Measurements from ENCODE around the gene HIVEP3. TPM values are rescaled to one million over a fixed set of nuclear protein-coding genes. Genes with fewer than 3 reads are reported as not detected.

Gene HIVEP3
- total RNA-seq, 4 donors from 2014 or later: 1.4 to 3.0 (median 2.3) TPM

DNA sequence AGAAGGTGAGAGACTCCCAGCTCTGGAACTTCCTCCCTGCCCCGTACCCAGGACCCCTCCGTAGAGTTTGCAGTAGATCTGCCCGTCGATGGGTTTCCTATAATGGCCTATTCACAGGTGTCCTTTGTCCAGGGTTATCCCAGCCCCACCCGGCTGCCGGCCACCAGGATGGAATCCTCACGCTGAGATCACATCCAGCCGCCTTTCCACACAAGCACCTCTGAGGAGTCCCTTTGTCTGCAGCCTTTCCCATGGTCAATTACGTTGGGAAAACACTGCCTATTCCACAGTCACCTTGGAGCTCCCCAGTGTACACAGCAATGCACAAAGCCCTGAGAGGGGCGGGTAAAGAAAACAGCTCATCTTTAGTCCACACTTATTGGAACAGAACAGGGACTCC is 244.2 kb downstream of the HIVEP3 start:
- Histone ChIP-seq H3K4me3 (no peak overlapping the region), H3K27me3 (no peaks in the 10 kb centered on the region), H3K27ac (replicated peaks in 1 of 4) (no peak overlapping the region), H3K4me1 (peaks cover 8 to 17% (median 9%) of the 10 kb centered on the region in 4 donors), H3K36me3 (no peaks in the 10 kb centered on the region), H3K9me3 (no peaks in the 10 kb centered on the region)
- TF ChIP-seq EP300 (IDR thresholded peaks at IDR 0.05): no peak
- TF ChIP-seq POLR2AphosphoS5 (IDR thresholded peaks at IDR 0.05): no peak
- TF ChIP-seq, protein P1, sequence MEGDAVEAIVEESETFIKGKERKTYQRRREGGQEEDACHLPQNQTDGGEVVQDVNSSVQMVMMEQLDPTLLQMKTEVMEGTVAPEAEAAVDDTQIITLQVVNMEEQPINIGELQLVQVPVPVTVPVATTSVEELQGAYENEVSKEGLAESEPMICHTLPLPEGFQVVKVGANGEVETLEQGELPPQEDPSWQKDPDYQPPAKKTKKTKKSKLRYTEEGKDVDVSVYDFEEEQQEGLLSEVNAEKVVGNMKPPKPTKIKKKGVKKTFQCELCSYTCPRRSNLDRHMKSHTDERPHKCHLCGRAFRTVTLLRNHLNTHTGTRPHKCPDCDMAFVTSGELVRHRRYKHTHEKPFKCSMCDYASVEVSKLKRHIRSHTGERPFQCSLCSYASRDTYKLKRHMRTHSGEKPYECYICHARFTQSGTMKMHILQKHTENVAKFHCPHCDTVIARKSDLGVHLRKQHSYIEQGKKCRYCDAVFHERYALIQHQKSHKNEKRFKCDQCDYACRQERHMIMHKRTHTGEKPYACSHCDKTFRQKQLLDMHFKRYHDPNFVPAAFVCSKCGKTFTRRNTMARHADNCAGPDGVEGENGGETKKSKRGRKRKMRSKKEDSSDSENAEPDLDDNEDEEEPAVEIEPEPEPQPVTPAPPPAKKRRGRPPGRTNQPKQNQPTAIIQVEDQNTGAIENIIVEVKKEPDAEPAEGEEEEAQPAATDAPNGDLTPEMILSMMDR (IDR thresholded peaks at IDR 0.05): no peak
- TF ChIP-seq POLR2A (IDR thresholded peaks at IDR 0.05; ENCODE audit: low read depth): no peak
- DNase-seq (ENCODE audit: extremely low spot score): no peak
- WGBS: 83% methylated on average over 10 of the region's 10 CpGs
- intact Hi-C loops (cut with DNase I): no loop called here

DNA sequence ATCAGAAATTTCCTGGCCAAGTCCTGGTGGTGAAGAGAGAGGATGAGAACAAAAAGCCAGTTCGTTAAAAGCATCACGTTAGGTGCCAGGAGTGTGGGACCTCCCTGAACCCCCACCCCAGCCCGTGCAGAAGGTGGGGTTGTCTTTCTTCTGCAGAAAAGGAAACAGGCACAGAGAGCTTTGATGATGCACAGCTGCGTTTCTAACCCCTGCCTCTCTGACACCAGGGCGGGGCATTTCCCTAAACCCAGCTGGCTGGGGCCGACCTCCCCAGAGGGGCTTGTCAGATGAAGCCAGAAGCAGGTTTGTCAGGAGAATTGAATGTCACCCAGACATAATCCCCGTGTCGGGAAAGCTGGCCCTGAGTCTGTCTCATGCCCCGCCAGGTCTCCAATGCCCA is 244.9 kb downstream of the HIVEP3 start:
- no peaks in the 10 kb centered on the region for H3K9me3 ChIP-seq
- TF ChIP-seq POLR2AphosphoS5 (IDR thresholded peaks at IDR 0.05) (no peak), POLR2A (IDR thresholded peaks at IDR 0.05; ENCODE audit: low read depth) (no peak)
- TF ChIP-seq, protein P1 (IDR thresholded peaks at IDR 0.05): no peak
- H3K4me1 ChIP-seq: peaks cover 8 to 17% (median 9%) of the 10 kb centered on the region in 4 donors
- 54% methylated on average over 9 of the region's 9 CpGs for WGBS
- no peak for DNase-seq (ENCODE audit: extremely low spot score)
- H3K4me3 ChIP-seq: no peak overlapping the region
- H3K27ac ChIP-seq (replicated peaks in 1 of 4): no peak overlapping the region
- H3K27me3 ChIP-seq: no peaks in the 10 kb centered on the region
- no peaks in the 10 kb centered on the region for H3K36me3 ChIP-seq
- intact Hi-C loops (cut with DNase I): no loop called here

DNA sequence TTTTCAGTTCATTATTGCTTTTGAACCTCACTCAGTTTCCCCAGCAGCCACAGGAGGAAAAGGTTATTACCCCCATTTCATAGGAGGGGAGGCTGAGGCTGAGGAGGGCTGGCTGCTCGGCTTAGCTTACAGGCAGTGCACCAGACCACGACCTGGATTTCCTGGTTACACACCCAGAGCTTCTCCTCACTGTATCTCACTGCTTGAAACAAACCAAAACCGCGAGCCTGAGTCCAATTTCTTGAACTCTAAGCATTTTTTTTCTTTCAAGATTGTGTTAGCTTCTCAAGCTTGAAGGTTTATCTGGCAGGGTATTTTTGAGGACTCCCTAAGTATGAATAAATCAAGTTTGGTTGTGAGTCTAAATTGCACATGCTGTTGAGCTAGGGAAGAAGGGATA is 245.3 kb downstream of the HIVEP3 start:
- peaks cover 5 to 15% (median 9%) of the 10 kb centered on the region in 4 donors for H3K4me1 ChIP-seq
- no peak overlapping the region for H3K4me3 ChIP-seq
- 41% methylated on average over 4 of the region's 4 CpGs for WGBS
- no peaks in the 10 kb centered on the region for H3K36me3 ChIP-seq
- no peaks in the 10 kb centered on the region for H3K27me3 ChIP-seq
- TF ChIP-seq POLR2A (IDR thresholded peaks at IDR 0.05; ENCODE audit: low read depth): no peak
- TF ChIP-seq, protein P1 (IDR thresholded peaks at IDR 0.05): no peak
- no peak for TF ChIP-seq EP300 (IDR thresholded peaks at IDR 0.05)
- no peak for TF ChIP-seq POLR2AphosphoS5 (IDR thresholded peaks at IDR 0.05)
- intact Hi-C loops (cut with DNase I): no loop called here
- DNase-seq (ENCODE audit: extremely low spot score): no peak
- H3K27ac ChIP-seq (replicated peaks in 1 of 4): no peak overlapping the region
- no peaks in the 10 kb centered on the region for H3K9me3 ChIP-seq

DNA sequence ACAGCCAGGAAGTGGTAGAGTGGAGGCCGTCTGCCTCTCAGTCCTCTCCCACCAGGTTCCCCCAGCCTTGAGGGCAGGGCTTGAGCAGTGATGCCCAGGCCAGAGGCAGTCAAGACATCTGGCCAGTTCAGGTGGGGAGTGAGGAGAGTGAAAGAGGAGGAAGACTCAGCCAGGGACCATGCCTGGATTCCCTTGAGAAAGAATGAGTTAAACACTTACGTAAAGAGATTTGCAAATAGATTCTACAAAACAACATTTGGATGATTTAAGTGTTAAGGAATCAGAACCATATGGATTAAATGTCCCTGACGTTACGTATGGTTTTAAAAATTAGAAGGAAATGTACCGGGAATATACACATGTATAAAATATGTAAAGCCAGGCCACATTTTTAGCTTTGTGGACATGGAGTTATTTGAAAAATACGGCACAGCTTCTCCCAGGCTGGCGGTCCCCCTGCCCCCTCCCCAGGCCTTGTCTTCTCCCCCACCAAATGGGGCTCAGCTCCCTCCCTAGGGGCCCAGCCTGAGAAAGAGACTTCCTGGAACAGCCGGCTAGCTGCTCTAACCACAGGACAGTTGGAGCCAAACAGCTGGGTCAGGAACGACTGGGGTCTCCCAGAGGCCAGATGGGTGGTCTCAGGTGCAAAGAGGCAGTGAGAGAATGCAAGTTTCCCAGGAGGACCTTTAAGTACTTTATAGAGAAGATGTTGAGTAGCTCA is 245.9 kb downstream of the HIVEP3 start:
- peaks cover 3 to 13% (median 9%) of the 10 kb centered on the region in 4 donors for H3K4me1 ChIP-seq
- H3K36me3 ChIP-seq: no peaks in the 10 kb centered on the region
- intact Hi-C loops (cut with DNase I): no loop called here
- no peak for TF ChIP-seq POLR2AphosphoS5 (IDR thresholded peaks at IDR 0.05)
- no peak for TF ChIP-seq POLR2A (IDR thresholded peaks at IDR 0.05; ENCODE audit: low read depth)
- TF ChIP-seq EP300 (IDR thresholded peaks at IDR 0.05): no peak
- no peak overlapping the region for H3K4me3 ChIP-seq
- no peaks in the 10 kb centered on the region for H3K27me3 ChIP-seq
- DNase-seq (ENCODE audit: extremely low spot score): no peak
- H3K27ac ChIP-seq (replicated peaks in 1 of 4): no peak overlapping the region
- 70% methylated on average over 9 of the region's 9 CpGs for WGBS
- no peaks in the 10 kb centered on the region for H3K9me3 ChIP-seq

DNA sequence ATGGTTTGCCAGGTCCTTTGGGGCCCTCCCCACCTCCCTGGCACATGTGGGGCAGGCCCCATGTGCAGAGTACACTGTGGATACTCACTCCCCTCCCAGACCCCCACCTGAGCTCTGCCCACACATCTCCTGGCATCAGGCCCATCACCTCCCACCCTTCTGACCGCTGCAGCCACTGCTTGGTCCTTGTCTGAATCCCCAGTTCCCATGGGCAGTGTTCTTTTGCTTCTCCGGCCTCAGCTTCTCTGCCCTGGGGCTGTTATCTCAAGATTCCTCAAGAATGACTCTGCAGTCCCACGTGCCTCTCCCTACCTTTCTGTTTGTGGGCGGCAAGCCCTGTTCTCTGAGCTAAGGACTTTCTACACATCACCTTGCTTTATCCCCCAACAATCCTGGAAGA is 246.5 kb downstream of the HIVEP3 start:
- no peaks in the 10 kb centered on the region for H3K36me3 ChIP-seq
- no peak for DNase-seq (ENCODE audit: extremely low spot score)
- 89% methylated on average over 4 of the region's 4 CpGs for WGBS
- intact Hi-C loops (cut with DNase I): no loop called here
- no peaks in the 10 kb centered on the region for H3K9me3 ChIP-seq
- H3K4me1 ChIP-seq: peaks cover 5 to 13% (median 9%) of the 10 kb centered on the region in 4 donors
- H3K27ac ChIP-seq (replicated peaks in 1 of 4): no peak overlapping the region
- no peak overlapping the region for H3K4me3 ChIP-seq
- TF ChIP-seq POLR2AphosphoS5 (IDR thresholded peaks at IDR 0.05): no peak
- TF ChIP-seq, protein P1 (IDR thresholded peaks at IDR 0.05): no peak
- no peak for TF ChIP-seq POLR2A (IDR thresholded peaks at IDR 0.05; ENCODE audit: low read depth)
- TF ChIP-seq EP300 (IDR thresholded peaks at IDR 0.05): no peak
- no peaks in the 10 kb centered on the region for H3K27me3 ChIP-seq
